NCI-H82 treated with DMSO at 0.1 percent for 48 hours (cell line): ENCODE data around the gene COX6B2.

ENCODE experiments used
- DNase-seq: peaks from one replicate; lab custom pipeline; 2025; ENCODE audit not compliant: unreplicated experiment; lab: John Stamatoyannopoulos, UW

Gene COX6B2

DNA sequence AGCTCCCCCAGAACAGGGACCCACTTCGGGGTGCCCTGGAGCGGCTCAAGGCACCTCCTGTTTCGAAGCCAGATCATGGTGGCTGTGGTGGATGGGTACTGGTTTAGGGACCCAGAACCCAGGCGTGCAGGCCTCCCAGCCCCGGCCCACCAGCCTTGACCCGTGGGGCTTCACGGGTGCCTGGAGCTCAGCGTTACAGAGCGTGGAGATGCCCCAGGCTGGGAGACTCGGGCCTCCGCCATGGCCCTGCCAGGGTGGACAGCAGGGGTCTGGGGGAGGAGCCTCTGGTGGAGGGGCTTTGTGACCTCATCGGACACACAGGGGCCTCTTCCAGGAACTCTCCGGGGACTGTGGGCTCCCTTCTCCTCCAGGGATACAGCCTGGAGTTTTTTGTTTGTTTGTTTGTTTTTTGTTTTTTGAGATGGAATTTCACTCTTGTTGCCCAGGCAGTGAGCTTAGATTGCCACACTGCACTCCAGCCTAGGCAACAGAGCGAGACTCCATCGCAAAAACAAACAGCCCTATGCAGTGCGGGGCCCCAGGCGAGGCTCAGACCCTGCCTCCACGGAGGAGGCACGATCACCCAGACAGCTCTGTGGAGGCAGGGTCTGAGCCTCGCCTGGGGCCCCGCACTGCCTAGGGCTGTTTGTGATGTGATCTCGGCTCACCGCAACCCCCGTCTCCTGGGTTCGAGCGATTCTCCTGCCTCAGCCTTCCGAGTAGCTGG is 8.6 kb upstream of the COX6B2 start, which contains the start of gene GARIN5B:
GARIN5B (minus strand) TSS at position 271 of the 727 bp plus-strand sequence; CDS start at position 77, 194 bp downstream.
- no peak for DNase-seq

DNA sequence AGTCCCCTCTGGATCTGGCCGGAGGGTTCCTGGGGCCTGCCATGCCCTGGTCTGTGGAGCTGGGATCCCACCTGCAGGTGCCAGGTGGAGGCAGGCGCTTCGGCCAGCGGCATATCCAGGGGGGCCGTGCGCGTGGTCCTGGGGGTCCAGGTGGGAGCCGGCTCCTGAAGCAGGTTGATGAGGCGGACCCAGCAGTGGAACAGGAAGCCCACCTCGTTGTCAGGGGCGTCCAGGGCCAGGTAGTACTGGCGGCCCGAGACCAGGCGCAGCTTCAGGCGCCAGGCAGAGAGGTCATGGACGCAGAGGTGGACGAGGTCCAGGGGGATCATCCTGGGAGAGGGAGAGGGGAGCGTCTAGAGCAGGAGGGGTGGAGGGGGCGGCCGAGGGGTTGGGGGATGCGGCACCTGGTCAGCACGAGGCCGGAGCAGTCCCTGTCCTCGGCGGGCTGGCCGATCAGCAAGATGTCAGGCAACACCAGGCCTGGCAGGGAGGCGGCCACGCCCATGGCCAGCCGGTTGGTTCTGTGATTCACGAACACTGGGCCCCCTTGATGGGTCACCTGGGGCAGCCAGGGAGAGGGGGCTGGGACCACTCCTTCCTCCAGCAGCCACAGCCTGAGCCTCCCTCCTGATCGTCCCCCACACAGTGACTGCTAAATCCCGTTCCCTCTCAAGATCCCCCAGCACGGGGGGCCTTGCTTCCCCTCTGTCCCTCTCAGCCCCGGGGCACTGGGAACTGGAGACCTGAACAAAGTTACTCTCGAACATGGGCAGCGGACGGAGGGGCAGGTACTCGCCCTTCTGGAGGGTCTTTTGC is 7.9 kb upstream of the COX6B2 start:
- DNase-seq = no peak

GRCh38 chr19:55360902-55361301 is 6.4 kb upstream of the COX6B2 start:
- no peak for DNase-seq

DNA sequence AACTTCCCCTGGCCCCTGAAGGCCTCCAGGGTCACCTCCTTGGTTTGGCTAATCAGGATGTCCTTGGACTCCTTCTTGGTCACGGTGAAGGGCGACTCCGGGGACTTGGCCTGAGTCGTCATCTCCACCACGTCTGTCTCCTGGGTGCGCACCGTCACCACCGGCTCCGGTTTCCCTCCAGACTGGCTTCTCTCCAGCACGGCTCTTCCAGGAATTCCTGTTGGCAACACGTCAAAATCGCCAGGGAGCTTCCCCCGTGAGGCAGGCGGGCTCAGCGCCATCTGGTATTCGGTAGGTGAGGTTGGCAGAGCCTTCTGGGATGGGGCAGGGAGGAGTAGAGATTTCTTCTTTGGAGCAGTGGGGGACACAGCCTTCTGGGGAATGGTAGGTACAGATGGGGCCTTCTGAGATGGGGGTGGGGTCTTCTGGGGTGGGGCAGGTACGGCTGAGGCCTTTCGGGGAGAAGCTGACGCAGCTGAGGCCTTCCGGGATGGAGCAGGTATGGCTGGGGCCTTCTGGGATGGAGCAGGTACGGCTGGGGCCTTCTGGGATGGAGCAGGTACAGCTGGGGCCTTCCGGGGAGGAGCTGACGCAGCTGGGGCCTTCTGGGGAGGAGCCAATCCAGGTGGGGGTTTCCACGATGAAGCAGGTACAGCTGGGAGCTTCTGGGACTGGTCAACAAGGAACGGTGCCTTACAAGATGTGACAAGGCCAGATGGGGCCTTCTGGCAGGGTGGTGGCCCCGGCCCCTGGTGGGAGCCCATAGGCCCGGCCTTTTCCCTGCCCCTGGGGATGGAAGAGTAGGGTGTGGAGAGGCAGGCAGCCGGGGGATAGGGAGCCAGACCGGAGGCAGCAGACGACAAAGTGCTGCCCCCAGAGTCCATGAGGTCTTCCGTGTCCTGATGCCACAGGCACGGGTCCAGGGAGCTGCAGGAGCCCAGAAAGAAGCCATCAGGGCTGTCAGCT is 4.7 kb upstream of the COX6B2 start:
- no peak for DNase-seq

- DNase-seq = no peak
Measured at GRCh38 chr19:55358493-55358892, 4.0 kb upstream of the COX6B2 start.

- DNase-seq = no peak
Measured at GRCh38 chr19:55355213-55355821, 798 bp upstream of the COX6B2 start.

DNA sequence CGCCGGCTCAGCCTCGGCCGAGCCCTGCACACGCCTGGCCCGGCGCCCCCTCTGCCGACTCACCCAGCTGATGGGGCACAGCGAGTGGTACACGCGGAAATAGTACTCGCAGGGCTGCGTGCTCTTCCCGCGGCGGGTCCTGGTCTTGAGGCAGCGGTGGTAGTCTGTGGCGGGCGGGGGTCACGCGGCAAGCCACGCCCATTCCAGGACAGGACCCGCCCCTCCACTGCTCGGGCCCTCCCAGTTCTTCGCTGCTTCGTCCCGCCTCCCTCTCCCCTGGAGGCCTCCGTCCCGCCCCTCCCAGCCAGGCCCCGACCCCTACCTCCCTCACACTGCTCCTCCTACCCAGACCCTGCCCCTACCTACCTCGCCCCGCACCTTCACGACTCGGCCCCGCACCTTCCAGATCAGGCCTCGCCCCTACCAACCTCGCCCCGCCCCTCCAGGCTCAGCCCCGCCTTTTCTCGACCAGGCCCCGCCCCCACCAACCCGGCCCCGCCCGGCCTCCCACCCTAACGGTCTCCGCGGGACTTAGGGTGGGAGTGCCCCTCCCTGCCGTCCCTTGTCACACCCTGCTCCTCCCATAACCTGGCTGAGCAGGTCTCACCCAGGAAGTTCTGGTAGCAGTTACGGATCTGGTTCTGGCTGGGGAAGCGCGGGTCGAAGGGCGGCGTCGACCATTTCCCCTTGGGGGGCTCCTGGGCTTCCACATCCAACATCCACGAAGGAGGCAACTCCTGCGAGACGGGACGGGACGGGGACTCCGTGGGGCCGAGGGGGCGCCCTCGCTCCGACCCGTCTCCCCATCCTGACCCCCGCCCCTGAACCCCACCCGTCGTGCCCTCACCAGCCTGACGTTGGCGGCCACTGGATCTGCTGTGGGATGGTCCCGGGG is 469 bp downstream of the COX6B2 start:
- DNase-seq = peak; percentile 11

GRCh38 chr19:55353356-55353802 is 1.1 kb downstream of the COX6B2 start:
- no peak for DNase-seq

GRCh38 chr19:55352549-55353145 is 1.9 kb downstream of the COX6B2 start:
- no peak for DNase-seq

DNA sequence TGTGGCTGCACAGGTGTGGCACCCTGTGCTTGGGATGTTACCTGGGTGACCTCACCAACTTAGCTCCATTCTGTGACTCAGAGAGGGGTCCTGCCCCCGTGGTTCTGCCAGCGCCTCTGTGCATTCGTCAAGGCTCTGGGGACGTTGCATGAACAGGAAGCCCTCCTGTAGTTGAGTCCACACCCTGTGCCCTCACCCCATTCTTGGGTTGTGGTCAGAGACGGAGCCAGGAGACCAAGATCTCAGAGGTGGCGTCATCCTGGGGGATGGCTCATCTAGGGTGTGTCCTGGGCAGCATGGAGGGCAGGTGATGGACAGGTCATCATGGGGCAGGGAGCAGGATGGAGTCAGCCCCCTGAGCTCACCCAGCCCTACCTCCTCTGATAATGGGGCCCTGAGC is 2.5 kb downstream of the COX6B2 start:
- DNase-seq = no peak

DNA sequence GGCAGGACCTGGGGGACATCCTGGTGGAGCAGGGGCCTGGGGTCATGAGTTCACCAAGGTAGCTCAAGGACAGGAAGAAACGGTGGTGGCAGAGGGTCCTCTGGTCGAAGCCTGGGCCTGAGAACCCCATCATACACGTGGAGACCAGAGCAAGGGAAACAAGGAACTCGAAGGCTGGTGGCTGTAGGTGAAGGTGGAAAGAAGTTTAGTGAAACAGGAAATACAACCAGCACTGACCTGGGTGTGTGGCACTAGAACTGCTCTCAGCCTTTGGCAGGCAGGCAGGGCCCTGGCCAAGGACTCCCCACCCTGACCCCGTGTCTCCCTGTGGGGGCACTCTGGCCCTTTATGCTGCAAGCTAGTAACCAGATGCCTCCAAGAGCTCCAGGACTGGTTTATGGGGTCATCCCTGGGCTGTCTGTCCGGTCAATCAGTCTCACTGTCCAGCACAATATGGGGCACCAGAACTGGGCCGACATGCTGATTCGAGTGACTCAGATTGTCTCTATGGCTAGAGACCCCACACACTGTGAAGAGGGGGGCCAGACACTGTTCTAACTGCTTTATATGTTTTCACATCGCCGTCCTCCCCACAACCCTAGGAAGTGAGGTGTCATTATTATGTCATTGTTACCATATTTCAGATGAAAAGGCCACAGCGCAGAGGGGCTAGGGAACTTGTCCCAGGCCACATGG is 3.8 kb downstream of the COX6B2 start:
- no peak for DNase-seq

DNA sequence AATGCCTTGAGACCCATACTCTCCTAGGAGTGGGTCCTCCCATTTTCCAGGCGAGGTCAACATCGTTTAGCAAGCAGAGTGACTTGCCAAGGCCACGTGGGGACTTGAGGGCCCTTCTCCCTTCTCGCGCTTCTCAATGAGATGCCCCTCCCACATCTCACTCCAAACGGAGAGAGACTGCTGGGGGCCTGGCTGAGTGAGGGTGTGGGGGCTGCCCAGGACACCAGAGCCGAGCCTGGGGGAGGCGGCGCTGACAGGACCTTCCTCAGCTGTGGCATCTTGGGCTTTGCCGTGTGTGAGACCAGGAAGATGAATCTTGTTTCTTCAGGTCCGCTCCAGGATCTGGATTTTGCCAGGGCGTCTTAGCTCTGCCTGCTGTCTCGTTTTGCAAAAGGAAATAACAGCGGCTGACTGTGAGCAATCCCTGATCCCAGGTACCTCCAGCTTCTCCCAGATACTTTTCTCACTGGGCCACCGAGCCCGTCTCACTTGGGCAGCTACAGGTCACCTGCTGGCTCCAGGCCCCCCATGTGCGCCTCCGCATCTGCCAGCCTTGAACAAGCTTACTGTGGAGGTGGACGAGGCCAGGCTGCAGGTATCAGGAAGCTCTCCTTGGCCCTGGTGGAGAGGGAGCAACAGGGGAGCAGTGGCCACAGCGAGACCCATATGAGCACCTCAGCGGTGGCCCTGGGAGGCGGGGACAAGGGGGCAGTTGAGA is 6.0 kb downstream of the COX6B2 start:
- DNase-seq = no peak

DNA sequence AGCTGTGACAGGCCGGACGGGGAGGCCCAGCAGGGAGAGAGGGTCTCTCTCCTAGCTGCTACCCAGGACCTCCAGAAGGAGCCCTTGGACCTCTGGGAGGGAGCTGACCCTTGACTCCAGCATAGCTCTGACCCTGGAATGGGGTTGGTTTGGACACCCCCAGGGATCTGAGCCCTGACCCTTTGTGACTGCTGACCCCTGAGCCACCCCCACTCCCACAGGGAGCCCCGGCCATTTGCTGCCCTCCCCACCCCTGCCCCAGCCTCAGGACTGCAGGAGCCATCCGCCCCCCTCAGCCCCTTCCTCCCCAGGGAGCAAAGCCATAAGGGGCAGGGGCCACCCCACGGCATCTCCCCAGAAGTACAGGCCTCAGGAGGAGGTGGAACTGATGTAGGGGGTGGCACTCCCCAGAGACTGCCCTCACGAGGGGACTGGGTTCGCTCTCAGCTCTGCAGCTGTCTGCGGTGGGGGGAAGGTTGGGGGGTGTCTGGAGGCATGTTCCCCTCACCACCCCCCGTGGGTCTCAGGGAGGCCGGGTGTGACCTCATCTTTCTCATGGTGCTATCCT is 7.0 kb downstream of the COX6B2 start:
- DNase-seq = no peak

GRCh38 chr19:55346725-55347441 is 7.6 kb downstream of the COX6B2 start:
- no peak for DNase-seq

DNA sequence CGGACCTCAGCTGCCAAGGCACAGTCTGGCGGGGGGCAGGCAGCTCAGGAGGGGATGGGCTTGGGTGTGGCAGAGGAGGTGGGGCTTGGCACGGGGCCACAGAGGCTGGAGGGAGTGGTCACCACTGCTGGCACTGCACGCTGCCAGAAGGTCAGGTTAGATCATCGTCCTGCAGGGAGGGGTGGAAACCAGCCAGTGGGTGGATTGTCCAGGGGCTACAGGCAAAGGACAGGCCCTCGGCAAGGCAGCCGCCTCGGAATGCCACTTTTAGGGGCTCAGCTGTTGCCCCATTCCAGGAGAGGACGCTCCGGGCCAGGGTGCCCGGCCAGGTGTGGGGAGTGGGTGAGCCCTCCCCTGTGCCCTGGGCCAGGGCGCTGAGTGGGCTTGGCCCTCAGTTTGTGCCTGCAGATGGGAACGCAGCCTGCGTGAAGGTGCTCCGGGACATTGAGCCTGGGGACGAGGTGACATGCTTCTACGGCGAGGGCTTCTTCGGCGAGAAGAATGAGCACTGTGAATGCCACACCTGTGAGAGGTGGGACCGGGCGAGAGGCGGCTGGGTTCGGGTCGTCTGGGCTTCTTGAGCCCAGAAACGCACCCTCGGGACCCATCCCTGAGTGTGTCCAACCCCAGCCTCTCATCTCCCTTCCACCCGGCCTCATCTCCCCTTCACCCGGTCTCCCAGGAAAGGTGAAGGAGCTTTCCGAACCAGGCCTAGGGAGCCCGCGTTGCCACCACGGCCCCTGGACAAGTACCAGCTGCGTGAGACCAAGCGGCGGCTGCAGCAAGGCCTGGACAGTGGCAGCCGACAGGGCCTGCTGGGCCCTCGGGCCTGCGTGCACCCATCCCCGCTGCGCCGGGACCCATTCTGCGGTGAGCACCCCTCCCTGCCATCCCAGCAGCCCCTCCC is 8.4 kb downstream of the COX6B2 start:
- no peak for DNase-seq
